DND-41 (cell line): ENCODE data around the gene SPAG5.

ENCODE experiments used
- ATAC-seq: fragments of 200-7000 bp; cut with Tn5 transposase; 3 replicates; pipeline ENCODE4 v1.9.1; 2021; ENCODE audit warnings: low read depth; ENCODE audit not compliant: insufficient read depth
- DNase-seq: peaks from one replicate; pipeline ENCODE4 v3.0.0-alpha.2; 2020
- H2AFZ ChIP-seq: 2 replicates; pipeline ENCODE4 v1.6.0; 2012; ENCODE audit warnings: low read depth, low read length
- H3K27ac ChIP-seq: 2 replicates; pipeline ENCODE4 v1.5.1; 2012; ENCODE audit warnings: low read length, inconsistent platforms
- H3K27me3 ChIP-seq: fragments of 200-600 bp; sonication (generic); 2 replicates; pipeline ENCODE4 v1.6.0; 2012; ENCODE audit warnings: low read length, mild to moderate bottlenecking, inconsistent platforms; ENCODE audit not compliant: insufficient read depth, poor library complexity
- H3K36me3 ChIP-seq: 2 replicates; pipeline ENCODE4 v1.5.1; 2012; ENCODE audit warnings: low read length, inconsistent platforms; ENCODE audit not compliant: insufficient read depth
- H3K4me1 ChIP-seq: 2 replicates; pipeline ENCODE4 v1.5.1; 2012; ENCODE audit warnings: mild to moderate bottlenecking, low read length; ENCODE audit not compliant: insufficient read depth
- H3K4me2 ChIP-seq: 2 replicates; pipeline ENCODE4 v1.6.0; 2012; ENCODE audit warnings: mild to moderate bottlenecking, moderate library complexity, low read length, inconsistent platforms; ENCODE audit not compliant: insufficient read depth
- H3K4me3 ChIP-seq, 2 experiments: fragments of 200-600 bp in 1 of 2; shearing (Covaris generic) in 1 of 2; 2 replicates each; pipeline ENCODE4 v1.5.1; 2012 to 2016; ENCODE audit warnings: inconsistent platforms in 2 of 2, low read length in 2 of 2, mild to moderate bottlenecking in 2 of 2, low read depth in 1 of 2, moderate library complexity in 1 of 2
- H3K79me2 ChIP-seq: 2 replicates; pipeline ENCODE4 v1.6.0; 2012; ENCODE audit warnings: low read length, inconsistent platforms; ENCODE audit not compliant: insufficient read depth
- H3K9ac ChIP-seq: 2 replicates; pipeline ENCODE4 v1.6.0; 2012; ENCODE audit warnings: low read depth, mild to moderate bottlenecking, inconsistent platforms, low read length, moderate library complexity
- H3K9me3 ChIP-seq: 2 replicates; pipeline ENCODE4 v1.5.1; 2012; ENCODE audit warnings: low read length, moderate library complexity, mild to moderate bottlenecking, inconsistent platforms; ENCODE audit not compliant: insufficient read depth, severe bottlenecking
- H4K20me1 ChIP-seq: 2 replicates; pipeline ENCODE4 v1.6.0; 2012; ENCODE audit warnings: low read length; ENCODE audit not compliant: insufficient read depth
- CTCF ChIP-seq: IDR thresholded peaks from 2 replicates; pipeline ENCODE4 v1.5.1; 2012; ENCODE audit warnings: borderline replicate concordance, low read length, moderate library complexity, mild to moderate bottlenecking; ENCODE audit not compliant: poor library complexity, severe bottlenecking; ENCODE audit errors: extremely low read depth
- EZH2 ChIP-seq: IDR thresholded peaks from 3 replicates; pipeline ENCODE4 v1.6.1; 2012; ENCODE audit warnings: borderline replicate concordance, low read depth, mild to moderate bottlenecking, moderate library complexity, low read length, inconsistent platforms; ENCODE audit not compliant: severe bottlenecking

The SPAG5 gene

GRCh38 chr17:28613931-28614381, 15.1 kb upstream of the SPAG5 start, which contains the start of gene RSKR:
TSS of gene RSKR (minus strand) at chr17:28614185. CDS start at chr17:28614161, 24 bp downstream.
- Histone ChIP-seq H3K36me3 (peaks cover 82% of the 10 kb centered on the region), H4K20me1 (peaks cover 5% of the 10 kb centered on the region; the same call in 1 of the 2 replicates), H3K4me3 (no peak within 1 kb of the TSS), H3K27me3 (no peaks in the 10 kb centered on the region), H3K9ac (no peak within 1 kb of the TSS), H2AFZ (no peak within 1 kb of the TSS), H3K9me3 (no peaks in the 10 kb centered on the region), H3K27ac (no peak within 1 kb of the TSS), H3K4me2 (no peak within 1 kb of the TSS), H3K4me1 (no peaks in the 10 kb centered on the region), H3K79me2 (no peaks in the 10 kb centered on the region)
- no peak for ATAC-seq
- DNase-seq, result no peak
- no peak for TF ChIP-seq CTCF
- no peak for TF ChIP-seq EZH2

- peak; percentile 42 for DNase-seq
- Histone ChIP-seq H4K20me1 (peaks cover 5% of the 10 kb centered on the region; the same call in 1 of the 2 replicates), H3K36me3 (peaks cover 74% of the 10 kb centered on the region), H3K27me3 (no peaks in the 10 kb centered on the region), H3K4me2 (no peak overlapping the region), H3K4me3 (no peak overlapping the region), H3K27ac (no peak overlapping the region), H3K9ac (no peak overlapping the region), H3K9me3 (no peaks in the 10 kb centered on the region), H2AFZ (no peak overlapping the region), H3K79me2 (no peaks in the 10 kb centered on the region), H3K4me1 (no peaks in the 10 kb centered on the region)
- TF ChIP-seq CTCF (peak; percentile 79), EZH2 (no peak)
- peak; percentile 75 for ATAC-seq
Observed at GRCh38 chr17:28612936-28613872, 14.4 kb upstream of the SPAG5 start.

DNA sequence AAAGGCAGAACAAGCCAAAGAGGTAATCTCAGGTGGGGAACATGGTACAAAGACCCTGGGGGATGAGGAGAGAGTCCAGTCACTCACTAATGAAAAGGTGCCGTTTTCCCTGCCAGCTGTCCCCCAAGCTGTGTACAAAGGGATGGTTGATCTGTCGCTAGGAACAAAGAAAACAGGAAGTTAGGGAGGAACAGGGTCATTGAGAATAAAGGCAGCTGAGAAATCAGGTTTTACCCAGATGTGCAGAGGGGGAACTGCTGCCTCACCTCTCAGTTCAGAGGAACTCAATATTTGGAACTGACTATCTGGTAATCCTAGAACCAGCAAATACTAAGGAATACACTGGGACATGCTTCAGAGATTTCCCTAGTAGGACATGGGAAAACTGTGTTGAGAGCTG, 13.7 kb upstream of the SPAG5 start:
- no peak for TF ChIP-seq EZH2
- TF ChIP-seq CTCF, result no peak
- DNase-seq (no peak), ATAC-seq (no peak)
- Histone ChIP-seq H4K20me1 (peaks cover 5% of the 10 kb centered on the region; the same call in 1 of the 2 replicates), H2AFZ (no peak overlapping the region), H3K36me3 (peaks cover 68% of the 10 kb centered on the region), H3K4me2 (no peak overlapping the region), H3K4me3 (no peak overlapping the region), H3K27ac (no peak overlapping the region), H3K27me3 (no peaks in the 10 kb centered on the region), H3K9ac (no peak overlapping the region), H3K4me1 (no peaks in the 10 kb centered on the region), H3K79me2 (no peaks in the 10 kb centered on the region), H3K9me3 (no peaks in the 10 kb centered on the region)
